ENCODE measurements around the gene IL12RB1.
"Not testable (repeated sequence)": the region's sequence is repeated elsewhere in the genome, so short reads cannot be mapped to it uniquely, and the experiment has no call there.

Gene IL12RB1

GRCh38 chr19:18051887-18052286 is 34.8 kb downstream of the IL12RB1 start:
- no peak for DNase-seq

- DNase-seq = peak in 50 of 56 donors; percentile 5 to 85 (median 50)
Measured at GRCh38 chr19:18049385-18049784, 37.3 kb downstream of the IL12RB1 start.

- peak in 6 of 56 donors; percentile 2 to 31 (median 12) for DNase-seq
Measured at GRCh38 chr19:18046059-18046718, 40.5 kb downstream of the IL12RB1 start.

- no peak for DNase-seq
Measured at GRCh38 chr19:18045307-18046050, 41.3 kb downstream of the IL12RB1 start.

GRCh38 chr19:18044825-18045304 is 41.9 kb downstream of the IL12RB1 start:
- DNase-seq = peak in 40 of 56 donors; percentile 5 to 66 (median 24)

GRCh38 chr19:18043676-18044075 is 43.1 kb downstream of the IL12RB1 start:
- no peak for DNase-seq

GRCh38 chr19:18041054-18041453 is 45.7 kb downstream of the IL12RB1 start:
- DNase-seq = no peak

- DNase-seq = not testable (repeated sequence)
Measured at GRCh38 chr19:18032102-18032501, 54.6 kb downstream of the IL12RB1 start.

- DNase-seq = not testable (repeated sequence)
Measured at GRCh38 chr19:18031401-18031800, 55.3 kb downstream of the IL12RB1 start.

GRCh38 chr19:18029617-18030338 is 57.0 kb downstream of the IL12RB1 start:
- DNase-seq = peak in 33 of 56 donors; percentile 5 to 98 (median 37)

GRCh38 chr19:18027151-18027550 is 59.6 kb downstream of the IL12RB1 start:
- no peak for DNase-seq

GRCh38 chr19:18023622-18024251 is 63.0 kb downstream of the IL12RB1 start:
- DNase-seq = peak in 30 of 56 donors; percentile 11 to 68 (median 34)

GRCh38 chr19:18021121-18021755 is 65.5 kb downstream of the IL12RB1 start:
- DNase-seq = peak in 53 of 56 donors; percentile 30 to 91 (median 65)

- DNase-seq = peak in 53 of 56 donors; percentile 37 to 94 (median 82)
Measured at GRCh38 chr19:18020212-18021085, 66.3 kb downstream of the IL12RB1 start.

GRCh38 chr19:18017275-18018083 is 69.3 kb downstream of the IL12RB1 start:
- peak in 4 of 56 donors; percentile 15 to 37 (median 22) for DNase-seq

- DNase-seq = no peak
Measured at GRCh38 chr19:18016209-18016910, 70.4 kb downstream of the IL12RB1 start.

GRCh38 chr19:18014197-18014596 is 72.5 kb downstream of the IL12RB1 start:
- DNase-seq = no peak
